Measurements from ENCODE around the gene SMU1.

GRCh38 chr9:33048054-33048465, 28.4 kb downstream of the SMU1 start:
- TF ChIP-seq, protein P1, sequence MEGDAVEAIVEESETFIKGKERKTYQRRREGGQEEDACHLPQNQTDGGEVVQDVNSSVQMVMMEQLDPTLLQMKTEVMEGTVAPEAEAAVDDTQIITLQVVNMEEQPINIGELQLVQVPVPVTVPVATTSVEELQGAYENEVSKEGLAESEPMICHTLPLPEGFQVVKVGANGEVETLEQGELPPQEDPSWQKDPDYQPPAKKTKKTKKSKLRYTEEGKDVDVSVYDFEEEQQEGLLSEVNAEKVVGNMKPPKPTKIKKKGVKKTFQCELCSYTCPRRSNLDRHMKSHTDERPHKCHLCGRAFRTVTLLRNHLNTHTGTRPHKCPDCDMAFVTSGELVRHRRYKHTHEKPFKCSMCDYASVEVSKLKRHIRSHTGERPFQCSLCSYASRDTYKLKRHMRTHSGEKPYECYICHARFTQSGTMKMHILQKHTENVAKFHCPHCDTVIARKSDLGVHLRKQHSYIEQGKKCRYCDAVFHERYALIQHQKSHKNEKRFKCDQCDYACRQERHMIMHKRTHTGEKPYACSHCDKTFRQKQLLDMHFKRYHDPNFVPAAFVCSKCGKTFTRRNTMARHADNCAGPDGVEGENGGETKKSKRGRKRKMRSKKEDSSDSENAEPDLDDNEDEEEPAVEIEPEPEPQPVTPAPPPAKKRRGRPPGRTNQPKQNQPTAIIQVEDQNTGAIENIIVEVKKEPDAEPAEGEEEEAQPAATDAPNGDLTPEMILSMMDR (conservative IDR thresholded peaks at IDR 0.05 in 1 of 2, IDR thresholded peaks at IDR 0.05 in 1 of 2; ENCODE audit: extremely low read depth in 1 of 2, insufficient read depth in 1 of 2, low read depth in 1 of 2, low read length in 2 of 2): no peak
- TF ChIP-seq EZH2 (IDR thresholded peaks at IDR 0.05; ENCODE audit: borderline replicate concordance, low read length): no peak

All from mammary epithelial cell (primary cell).